Measurements from ENCODE around the gene KMT5C.

Gene KMT5C

DNA sequence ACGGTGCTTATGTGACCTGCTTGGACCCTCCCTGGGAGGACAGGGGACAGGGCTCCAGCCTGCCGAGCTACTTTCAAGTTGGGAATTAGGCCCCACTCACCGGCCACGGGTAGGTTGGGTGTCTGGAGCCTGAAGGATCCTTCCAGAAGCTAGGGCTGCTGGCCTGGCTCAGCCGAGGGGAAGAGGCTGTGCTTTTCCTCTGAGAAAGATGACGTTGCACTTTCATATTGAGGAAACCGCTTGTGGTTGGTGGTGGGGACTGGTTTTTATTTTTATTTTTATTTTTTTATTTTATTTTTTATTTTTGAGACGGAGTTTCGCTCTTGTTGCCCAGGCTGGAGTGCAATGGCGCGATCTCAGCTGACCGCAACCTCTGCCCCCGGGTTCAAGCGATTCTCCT is 14.5 kb upstream of the KMT5C start, which contains the start of gene TMEM150B:
Gene TMEM150B, minus strand, starts transcription at position 170 of the 400 bp plus-strand sequence. CDS start 4,305 bp downstream, outside the sequence.
- ATAC-seq = no peak
- TF ChIP-seq, protein P1, sequence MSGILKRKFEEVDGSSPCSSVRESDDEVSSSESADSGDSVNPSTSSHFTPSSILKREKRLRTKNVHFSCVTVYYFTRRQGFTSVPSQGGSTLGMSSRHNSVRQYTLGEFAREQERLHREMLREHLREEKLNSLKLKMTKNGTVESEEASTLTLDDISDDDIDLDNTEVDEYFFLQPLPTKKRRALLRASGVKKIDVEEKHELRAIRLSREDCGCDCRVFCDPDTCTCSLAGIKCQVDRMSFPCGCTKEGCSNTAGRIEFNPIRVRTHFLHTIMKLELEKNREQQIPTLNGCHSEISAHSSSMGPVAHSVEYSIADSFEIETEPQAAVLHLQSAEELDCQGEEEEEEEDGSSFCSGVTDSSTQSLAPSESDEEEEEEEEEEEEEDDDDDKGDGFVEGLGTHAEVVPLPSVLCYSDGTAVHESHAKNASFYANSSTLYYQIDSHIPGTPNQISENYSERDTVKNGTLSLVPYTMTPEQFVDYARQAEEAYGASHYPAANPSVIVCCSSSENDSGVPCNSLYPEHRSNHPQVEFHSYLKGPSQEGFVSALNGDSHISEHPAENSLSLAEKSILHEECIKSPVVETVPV (CRISPR knock-in tag; IDR thresholded peaks at IDR 0.05) = no peak
- TF ChIP-seq BACH2 (CRISPR knock-in tag; IDR thresholded peaks at IDR 0.05; ENCODE audit: borderline replicate concordance) (no peak), ISL1 (CRISPR knock-in tag; IDR thresholded peaks at IDR 0.05) (no peak), TCF4 (CRISPR knock-in tag; IDR thresholded peaks at IDR 0.05; ENCODE audit: borderline replicate concordance) (no peak), ESRRG (CRISPR knock-in tag; IDR thresholded peaks at IDR 0.05) (no peak), SNAI2 (CRISPR knock-in tag; IDR thresholded peaks at IDR 0.05) (no peak), ZFP3 (CRISPR knock-in tag; IDR thresholded peaks at IDR 0.05) (no peak), ARNTL (CRISPR knock-in tag; IDR thresholded peaks at IDR 0.05; ENCODE audit: borderline replicate concordance, low read depth) (no peak), TOX (CRISPR knock-in tag; IDR thresholded peaks at IDR 0.05; ENCODE audit: borderline replicate concordance) (no peak), ZC3H10 (CRISPR knock-in tag; IDR thresholded peaks at IDR 0.05) (no peak), ZFP30 (CRISPR knock-in tag; IDR thresholded peaks at IDR 0.05) (no peak)
- TF ChIP-seq, protein P2, sequence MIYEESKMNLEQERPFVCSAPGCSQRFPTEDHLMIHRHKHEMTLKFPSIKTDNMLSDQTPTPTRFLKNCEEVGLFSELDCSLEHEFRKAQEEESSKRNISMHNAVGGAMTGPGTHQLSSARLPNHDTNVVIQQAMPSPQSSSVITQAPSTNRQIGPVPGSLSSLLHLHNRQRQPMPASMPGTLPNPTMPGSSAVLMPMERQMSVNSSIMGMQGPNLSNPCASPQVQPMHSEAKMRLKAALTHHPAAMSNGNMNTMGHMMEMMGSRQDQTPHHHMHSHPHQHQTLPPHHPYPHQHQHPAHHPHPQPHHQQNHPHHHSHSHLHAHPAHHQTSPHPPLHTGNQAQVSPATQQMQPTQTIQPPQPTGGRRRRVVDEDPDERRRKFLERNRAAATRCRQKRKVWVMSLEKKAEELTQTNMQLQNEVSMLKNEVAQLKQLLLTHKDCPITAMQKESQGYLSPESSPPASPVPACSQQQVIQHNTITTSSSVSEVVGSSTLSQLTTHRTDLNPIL (CRISPR knock-in tag; IDR thresholded peaks at IDR 0.05; ENCODE audit: low read depth) = no peak
- TF ChIP-seq, protein P3, sequence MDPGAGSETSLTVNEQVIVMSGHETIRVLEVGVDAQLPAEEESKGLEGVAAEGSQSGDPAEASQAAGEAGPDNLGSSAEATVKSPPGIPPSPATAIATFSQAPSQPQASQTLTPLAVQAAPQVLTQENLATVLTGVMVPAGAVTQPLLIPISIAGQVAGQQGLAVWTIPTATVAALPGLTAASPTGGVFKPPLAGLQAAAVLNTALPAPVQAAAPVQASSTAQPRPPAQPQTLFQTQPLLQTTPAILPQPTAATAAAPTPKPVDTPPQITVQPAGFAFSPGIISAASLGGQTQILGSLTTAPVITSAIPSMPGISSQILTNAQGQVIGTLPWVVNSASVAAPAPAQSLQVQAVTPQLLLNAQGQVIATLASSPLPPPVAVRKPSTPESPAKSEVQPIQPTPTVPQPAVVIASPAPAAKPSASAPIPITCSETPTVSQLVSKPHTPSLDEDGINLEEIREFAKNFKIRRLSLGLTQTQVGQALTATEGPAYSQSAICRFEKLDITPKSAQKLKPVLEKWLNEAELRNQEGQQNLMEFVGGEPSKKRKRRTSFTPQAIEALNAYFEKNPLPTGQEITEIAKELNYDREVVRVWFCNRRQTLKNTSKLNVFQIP (CRISPR knock-in tag; IDR thresholded peaks at IDR 0.05; ENCODE audit: borderline replicate concordance, low read depth) = no peak
- TF ChIP-seq, protein P4, sequence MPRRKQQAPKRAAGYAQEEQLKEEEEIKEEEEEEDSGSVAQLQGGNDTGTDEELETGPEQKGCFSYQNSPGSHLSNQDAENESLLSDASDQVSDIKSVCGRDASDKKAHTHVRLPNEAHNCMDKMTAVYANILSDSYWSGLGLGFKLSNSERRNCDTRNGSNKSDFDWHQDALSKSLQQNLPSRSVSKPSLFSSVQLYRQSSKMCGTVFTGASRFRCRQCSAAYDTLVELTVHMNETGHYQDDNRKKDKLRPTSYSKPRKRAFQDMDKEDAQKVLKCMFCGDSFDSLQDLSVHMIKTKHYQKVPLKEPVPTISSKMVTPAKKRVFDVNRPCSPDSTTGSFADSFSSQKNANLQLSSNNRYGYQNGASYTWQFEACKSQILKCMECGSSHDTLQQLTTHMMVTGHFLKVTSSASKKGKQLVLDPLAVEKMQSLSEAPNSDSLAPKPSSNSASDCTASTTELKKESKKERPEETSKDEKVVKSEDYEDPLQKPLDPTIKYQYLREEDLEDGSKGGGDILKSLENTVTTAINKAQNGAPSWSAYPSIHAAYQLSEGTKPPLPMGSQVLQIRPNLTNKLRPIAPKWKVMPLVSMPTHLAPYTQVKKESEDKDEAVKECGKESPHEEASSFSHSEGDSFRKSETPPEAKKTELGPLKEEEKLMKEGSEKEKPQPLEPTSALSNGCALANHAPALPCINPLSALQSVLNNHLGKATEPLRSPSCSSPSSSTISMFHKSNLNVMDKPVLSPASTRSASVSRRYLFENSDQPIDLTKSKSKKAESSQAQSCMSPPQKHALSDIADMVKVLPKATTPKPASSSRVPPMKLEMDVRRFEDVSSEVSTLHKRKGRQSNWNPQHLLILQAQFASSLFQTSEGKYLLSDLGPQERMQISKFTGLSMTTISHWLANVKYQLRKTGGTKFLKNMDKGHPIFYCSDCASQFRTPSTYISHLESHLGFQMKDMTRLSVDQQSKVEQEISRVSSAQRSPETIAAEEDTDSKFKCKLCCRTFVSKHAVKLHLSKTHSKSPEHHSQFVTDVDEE (CRISPR knock-in tag; IDR thresholded peaks at IDR 0.05) = no peak

DNA sequence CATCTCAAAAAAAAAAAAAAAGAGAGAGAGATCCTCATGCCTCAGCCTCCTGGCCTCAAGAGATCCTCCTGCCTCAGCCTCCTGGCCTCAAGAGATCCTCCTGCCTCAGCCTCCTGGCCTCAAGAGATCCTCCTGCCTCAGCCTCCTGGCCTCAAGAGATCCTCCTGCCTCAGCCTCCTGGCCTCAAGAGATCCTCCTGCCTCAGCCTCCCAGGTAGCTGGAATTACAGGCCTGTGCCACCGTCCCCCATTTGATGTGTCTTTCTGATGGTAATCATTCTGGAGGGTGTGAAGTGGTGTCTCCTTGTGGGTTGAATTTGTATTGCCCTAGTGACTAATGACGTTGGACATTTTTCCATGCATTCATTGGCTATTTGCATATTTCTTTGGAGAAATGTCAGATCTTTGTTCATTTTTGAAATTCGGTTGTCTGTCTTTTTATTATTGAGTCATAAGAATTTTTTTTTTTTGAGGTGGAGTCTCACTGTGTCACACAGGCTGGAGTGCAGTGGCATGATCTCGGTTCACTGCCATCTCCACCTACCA is 10.8 kb upstream of the KMT5C start:
- ATAC-seq = peak; percentile 86

DNA sequence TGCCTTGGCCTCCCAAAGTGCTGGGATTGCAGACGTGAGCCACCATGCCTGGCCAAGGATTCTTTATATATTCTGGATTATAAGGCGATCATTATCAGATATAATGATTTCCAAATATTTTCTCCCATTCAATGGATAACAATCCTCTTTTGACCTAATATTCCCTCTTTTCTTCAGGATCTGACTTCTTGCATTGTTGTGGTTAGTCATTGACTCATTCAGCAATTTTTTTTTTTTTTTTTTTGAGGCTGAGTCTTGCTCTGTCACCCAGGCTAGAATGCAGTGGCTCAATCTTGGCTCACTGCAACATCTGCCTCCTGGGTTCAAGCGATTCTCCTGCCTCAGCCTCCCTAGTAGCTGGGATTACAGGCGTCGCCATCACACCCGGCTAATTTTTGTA is 9.9 kb upstream of the KMT5C start:
- ATAC-seq = peak; percentile 61

DNA sequence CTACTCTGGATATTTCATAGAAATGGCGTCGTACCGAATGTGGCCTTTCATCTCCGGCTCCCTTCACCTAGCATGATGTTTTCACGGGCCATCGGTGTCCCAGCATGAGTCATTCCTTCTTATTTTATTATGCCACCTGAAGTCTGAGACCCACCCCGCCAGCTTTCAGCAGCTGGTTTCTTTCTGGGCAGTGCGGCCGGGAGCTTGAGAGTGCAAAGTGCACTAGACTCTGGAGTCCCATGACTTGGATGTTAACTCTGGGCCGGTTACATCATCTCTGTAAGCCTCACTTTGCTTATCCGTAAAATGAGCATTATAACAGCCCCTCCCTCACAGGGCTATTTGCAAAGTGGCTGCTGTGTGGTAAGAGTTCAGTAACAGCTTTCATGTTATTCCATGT is 5.8 kb upstream of the KMT5C start:
- no peak for ATAC-seq
- TF ChIP-seq, protein P1 (CRISPR knock-in tag; IDR thresholded peaks at IDR 0.05) = no peak
- TF ChIP-seq ESRRG (CRISPR knock-in tag; IDR thresholded peaks at IDR 0.05) (no peak), ZFP3 (CRISPR knock-in tag; IDR thresholded peaks at IDR 0.05) (no peak), PPARA (CRISPR knock-in tag; IDR thresholded peaks at IDR 0.05; ENCODE audit: borderline replicate concordance) (no peak)

DNA sequence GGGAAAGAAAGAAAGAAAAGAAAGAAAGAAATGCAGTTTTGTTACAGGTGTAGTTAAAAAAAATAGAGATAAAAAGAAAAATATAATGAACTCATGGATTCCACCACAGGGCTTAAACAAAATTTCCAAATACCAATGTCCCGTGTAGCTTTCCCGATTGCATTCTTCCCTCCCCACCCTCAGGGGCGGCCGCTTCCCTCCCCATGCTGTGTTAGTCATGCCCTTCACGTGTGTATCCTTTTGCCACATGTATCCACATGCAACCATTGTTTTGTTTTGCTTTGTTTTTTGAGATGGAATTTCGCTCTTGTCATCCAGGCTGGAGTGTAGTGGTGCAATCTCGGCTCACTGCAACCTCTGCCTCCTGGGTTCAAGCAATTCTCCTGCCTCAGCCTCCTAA is 3.6 kb upstream of the KMT5C start:
- no peak for ATAC-seq
- TF ChIP-seq, protein P4 (CRISPR knock-in tag; IDR thresholded peaks at IDR 0.05) = no peak
- TF ChIP-seq, protein P3 (CRISPR knock-in tag; IDR thresholded peaks at IDR 0.05; ENCODE audit: borderline replicate concordance, low read depth) = no peak
- TF ChIP-seq SNAI2 (CRISPR knock-in tag; IDR thresholded peaks at IDR 0.05) = no peak
- no peak for TF ChIP-seq TOX (CRISPR knock-in tag; IDR thresholded peaks at IDR 0.05; ENCODE audit: borderline replicate concordance)
- no peak for TF ChIP-seq OSR1 (CRISPR knock-in tag; IDR thresholded peaks at IDR 0.05)

Data from SK-N-SH treated with all-trans-retinoic acid at 6 μM for 48 hours (cell line).